ENCODE results near the gene GDAP2. TPM values are rescaled to one million over a fixed set of nuclear protein-coding genes. Genes with fewer than 3 reads are reported as not detected.

GDAP2 gene
- total and polyA plus RNA-seq, 2 donors (not counting 3 experiments of a cell fraction or from before 2014, with no cell fraction given) = 4.5 to 21.5 TPM

DNA sequence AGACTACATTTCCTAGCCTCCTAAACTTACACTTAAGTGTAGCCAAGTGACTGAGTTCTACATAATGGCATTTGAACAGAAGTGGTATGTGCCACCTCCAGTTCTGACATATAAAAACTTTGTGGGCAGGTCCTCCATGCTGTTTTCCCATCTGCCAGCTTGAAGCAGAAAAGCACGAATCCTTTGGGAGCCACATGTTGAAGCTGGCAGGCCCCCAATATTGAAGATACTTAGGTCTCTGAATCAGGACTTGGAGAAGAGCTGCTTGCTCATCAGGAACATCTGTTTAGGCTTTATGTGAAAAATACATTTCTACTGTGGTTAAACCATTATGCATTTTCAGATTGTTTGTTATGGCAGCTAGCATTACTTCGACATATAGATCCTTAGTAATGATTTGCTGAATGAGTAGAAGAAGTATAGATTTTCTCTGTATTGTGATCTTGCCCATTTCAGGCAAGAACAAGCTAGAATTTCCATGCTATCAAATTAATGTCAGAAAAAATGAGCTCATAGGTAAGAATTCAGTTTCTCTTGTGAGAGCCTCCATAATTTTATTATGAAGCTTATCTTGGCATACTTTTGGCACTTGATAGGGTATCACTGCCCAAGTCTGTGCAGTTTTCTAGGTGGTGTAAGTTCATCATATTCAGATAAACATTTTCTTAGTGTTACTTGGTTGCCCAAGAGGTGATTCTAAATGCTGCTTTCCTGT lies 68.4 kb downstream of the GDAP2 start:
- FAIRE-seq = no peak
- dilution Hi-C loops (cut with MboI; ENCODE audit: extremely low pct_ligation_motif_present, low sequenced_read_pairs) = no loop called here
- H4K20me1 ChIP-seq (replicated peaks; ENCODE audit: control insufficient read depth, extremely low read depth, insufficient read depth, low read length) = no peaks in the 10 kb centered on the region
- no peaks in the 10 kb centered on the region for H3K79me2 ChIP-seq (ENCODE audit: control insufficient read depth, insufficient read depth, low read length)
- no peak overlapping the region for H3K27ac ChIP-seq (ENCODE audit: insufficient read depth, low read depth, low read length)
- peaks cover 0 to 1% of the 10 kb centered on the region in 2 experiments for H3K36me3 ChIP-seq (ENCODE audit: control insufficient read depth in 2 of 2, extremely low read depth in 1 of 2, insufficient read depth in 2 of 2, low read length in 2 of 2)
- H3K9me3 ChIP-seq (replicated peaks; ENCODE audit: control insufficient read depth, insufficient read depth, low read length) = no peaks in the 10 kb centered on the region
- H3K4me3 ChIP-seq (replicated peaks in 1 of 3; ENCODE audit: insufficient read depth in 1 of 3, low read depth in 1 of 3, low read length in 3 of 3) = no peak overlapping the region
- H3K27me3 ChIP-seq (ENCODE audit: control insufficient read depth in 2 of 2, insufficient read depth in 2 of 2, low read length in 2 of 2) = no peaks in the 10 kb centered on the region
- no TSS peak for BruUV-seq (replicated peaks)
- DNase-seq (ENCODE audit: low read depth, low spot score) = no peak
- ChIA-PET POLR2A (no interaction called here), CTCF (interaction anchor here (0.6 to 1.1 kb wide), 4 partner anchors 11 to 35 kb away, joined by 3 read pairs; no protein-coding TSS in a partner anchor)
- H2AFZ ChIP-seq (ENCODE audit: low read depth, low read length) = no peak overlapping the region
- H3K9ac ChIP-seq (replicated peaks; ENCODE audit: extremely low read depth, insufficient read depth, low read length) = no peak overlapping the region
- no peaks in the 10 kb centered on the region for H3K4me1 ChIP-seq (ENCODE audit: control insufficient read depth, extremely low read depth, insufficient read depth, low read length)
- intact Hi-C loops (cut with micrococcal nuclease) = no loop called here
- no peaks in the 10 kb centered on the region for H3K9me1 ChIP-seq (replicated peaks; ENCODE audit: control insufficient read depth, extremely low read depth, insufficient read depth, low read length)
- H3K4me2 ChIP-seq (ENCODE audit: insufficient read depth, low read length) = no peak overlapping the region
- TF ChIP-seq MYC (IDR thresholded peaks at IDR 0.05; ENCODE audit: low read depth, low read length) (no peak), POLR2A (IDR thresholded peaks at IDR 0.05; ENCODE audit: low read depth, low read length) (no peak), JUN (IDR thresholded peaks at IDR 0.05; ENCODE audit: borderline replicate concordance, insufficient read depth, insufficient read length, low read depth) (no peak), GATA2 (IDR thresholded peaks at IDR 0.05; ENCODE audit: insufficient read depth, insufficient read length, low read depth, low read length) (no peak), POLR2AphosphoS5 (IDR thresholded peaks at IDR 0.05; ENCODE audit: insufficient read depth, low read depth, low read length) (no peak), EZH2 (IDR thresholded peaks at IDR 0.05; ENCODE audit: borderline replicate concordance, low read depth, low read length, severe bottlenecking) (no peak), FOS (IDR thresholded peaks at IDR 0.05; ENCODE audit: borderline replicate concordance, insufficient read depth, low read length) (no peak)
- TF ChIP-seq, protein P1, sequence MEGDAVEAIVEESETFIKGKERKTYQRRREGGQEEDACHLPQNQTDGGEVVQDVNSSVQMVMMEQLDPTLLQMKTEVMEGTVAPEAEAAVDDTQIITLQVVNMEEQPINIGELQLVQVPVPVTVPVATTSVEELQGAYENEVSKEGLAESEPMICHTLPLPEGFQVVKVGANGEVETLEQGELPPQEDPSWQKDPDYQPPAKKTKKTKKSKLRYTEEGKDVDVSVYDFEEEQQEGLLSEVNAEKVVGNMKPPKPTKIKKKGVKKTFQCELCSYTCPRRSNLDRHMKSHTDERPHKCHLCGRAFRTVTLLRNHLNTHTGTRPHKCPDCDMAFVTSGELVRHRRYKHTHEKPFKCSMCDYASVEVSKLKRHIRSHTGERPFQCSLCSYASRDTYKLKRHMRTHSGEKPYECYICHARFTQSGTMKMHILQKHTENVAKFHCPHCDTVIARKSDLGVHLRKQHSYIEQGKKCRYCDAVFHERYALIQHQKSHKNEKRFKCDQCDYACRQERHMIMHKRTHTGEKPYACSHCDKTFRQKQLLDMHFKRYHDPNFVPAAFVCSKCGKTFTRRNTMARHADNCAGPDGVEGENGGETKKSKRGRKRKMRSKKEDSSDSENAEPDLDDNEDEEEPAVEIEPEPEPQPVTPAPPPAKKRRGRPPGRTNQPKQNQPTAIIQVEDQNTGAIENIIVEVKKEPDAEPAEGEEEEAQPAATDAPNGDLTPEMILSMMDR (IDR thresholded peaks at IDR 0.05; ENCODE audit: extremely low read depth in 1 of 2, insufficient read depth in 1 of 2, low read depth in 1 of 2, low read length in 2 of 2) = no peak
- TF ChIP-seq, protein P2, sequence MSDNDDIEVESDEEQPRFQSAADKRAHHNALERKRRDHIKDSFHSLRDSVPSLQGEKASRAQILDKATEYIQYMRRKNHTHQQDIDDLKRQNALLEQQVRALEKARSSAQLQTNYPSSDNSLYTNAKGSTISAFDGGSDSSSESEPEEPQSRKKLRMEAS (IDR thresholded peaks at IDR 0.05; ENCODE audit: insufficient read depth, insufficient read length) = no peak

Measured in endothelial cell of umbilical vein (primary cell).